ENCODE measurements around the gene ABHD15. TPM values are rescaled to one million over a fixed set of nuclear protein-coding genes. Genes with fewer than 3 reads are reported as not detected.

The ABHD15 gene
- total RNA-seq, 4 donors from 2014 or later, result 25.2 to 88.9 (median 30.6) TPM

- TF ChIP-seq CTCF (IDR thresholded peaks at IDR 0.05; ENCODE audit: low read depth), result no peak
These were observed 20.0 kb downstream of the ABHD15 start for GRCh38 chr17:29546830-29547229.

GRCh38 chr17:29546085-29546484 is 20.8 kb downstream of the ABHD15 start:
- no peak for TF ChIP-seq CTCF (IDR thresholded peaks at IDR 0.05; ENCODE audit: low read depth)

GRCh38 chr17:29544066-29544465 is 22.8 kb downstream of the ABHD15 start:
- no peak for TF ChIP-seq CTCF (IDR thresholded peaks at IDR 0.05; ENCODE audit: low read depth)

GRCh38 chr17:29533976-29534375 is 32.9 kb downstream of the ABHD15 start:
- TF ChIP-seq CTCF (IDR thresholded peaks at IDR 0.05; ENCODE audit: low read depth), result no peak

- TF ChIP-seq CTCF (IDR thresholded peaks at IDR 0.05; ENCODE audit: low read depth), result no peak
These were observed 40.5 kb downstream of the ABHD15 start for GRCh38 chr17:29526322-29526721.

- no peak for TF ChIP-seq CTCF (IDR thresholded peaks at IDR 0.05; ENCODE audit: low read depth)
These were observed 42.1 kb downstream of the ABHD15 start for GRCh38 chr17:29524692-29525091.

GRCh38 chr17:29518359-29518758 is 48.5 kb downstream of the ABHD15 start:
- TF ChIP-seq CTCF (IDR thresholded peaks at IDR 0.05; ENCODE audit: low read depth), result no peak

Data from subcutaneous adipose tissue (tissue), 4 donors.